Lower leg skin (tissue), 3 donors: ENCODE data around the gene LILRB4.

Experiments used
- POLR2A ChIP-seq, 2 donors: fragments of 450-650 bp; IDR thresholded peaks; one replicate each; pipeline ENCODE4 v1.6.1; 2016 to 2017; ENCODE audit warnings: antibody characterized with exemption in 2 of 2, mild to moderate bottlenecking in 1 of 2, moderate library complexity in 1 of 2
- TF ChIP-seq, protein P1 (sequence below), 3 donors: fragments of 450-650 bp; IDR thresholded peaks; one replicate each; pipeline ENCODE4 v1.5.1; 2016; ENCODE audit warnings: antibody characterized with exemption in 3 of 3, mild to moderate bottlenecking in 3 of 3, moderate library complexity in 2 of 3

DNA sequence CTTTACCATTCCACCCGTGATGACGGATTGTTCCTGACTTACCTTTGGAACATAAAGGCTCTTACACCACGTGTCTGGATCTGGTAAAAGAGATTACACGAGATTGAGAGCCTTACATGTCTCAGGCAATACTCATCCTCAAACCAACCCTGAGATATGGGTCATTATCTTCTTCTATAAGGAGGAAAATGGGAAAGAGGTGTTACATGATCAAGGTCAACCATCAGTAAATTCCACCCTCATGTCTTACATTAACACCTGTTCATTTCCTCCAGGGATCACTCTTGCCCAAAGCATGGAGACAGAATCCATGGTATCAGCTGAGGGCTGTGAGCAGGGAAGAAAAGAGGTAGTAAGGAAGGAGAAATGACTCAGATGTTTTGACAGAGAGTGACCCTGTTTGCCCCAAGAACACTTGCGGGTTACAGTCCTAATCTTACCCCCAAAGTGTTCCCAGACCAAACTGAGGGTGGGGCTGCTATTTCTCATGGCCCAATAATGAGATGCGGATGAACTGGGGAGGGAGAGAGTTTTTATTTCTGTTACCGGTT, 19.6 kb downstream of the LILRB4 start:
- TF ChIP-seq, protein P1, sequence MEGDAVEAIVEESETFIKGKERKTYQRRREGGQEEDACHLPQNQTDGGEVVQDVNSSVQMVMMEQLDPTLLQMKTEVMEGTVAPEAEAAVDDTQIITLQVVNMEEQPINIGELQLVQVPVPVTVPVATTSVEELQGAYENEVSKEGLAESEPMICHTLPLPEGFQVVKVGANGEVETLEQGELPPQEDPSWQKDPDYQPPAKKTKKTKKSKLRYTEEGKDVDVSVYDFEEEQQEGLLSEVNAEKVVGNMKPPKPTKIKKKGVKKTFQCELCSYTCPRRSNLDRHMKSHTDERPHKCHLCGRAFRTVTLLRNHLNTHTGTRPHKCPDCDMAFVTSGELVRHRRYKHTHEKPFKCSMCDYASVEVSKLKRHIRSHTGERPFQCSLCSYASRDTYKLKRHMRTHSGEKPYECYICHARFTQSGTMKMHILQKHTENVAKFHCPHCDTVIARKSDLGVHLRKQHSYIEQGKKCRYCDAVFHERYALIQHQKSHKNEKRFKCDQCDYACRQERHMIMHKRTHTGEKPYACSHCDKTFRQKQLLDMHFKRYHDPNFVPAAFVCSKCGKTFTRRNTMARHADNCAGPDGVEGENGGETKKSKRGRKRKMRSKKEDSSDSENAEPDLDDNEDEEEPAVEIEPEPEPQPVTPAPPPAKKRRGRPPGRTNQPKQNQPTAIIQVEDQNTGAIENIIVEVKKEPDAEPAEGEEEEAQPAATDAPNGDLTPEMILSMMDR (IDR thresholded peaks at IDR 0.05) = no peak
- TF ChIP-seq POLR2A (IDR thresholded peaks at IDR 0.05) = no peak
